ENCODE data around the gene NRXN3. TPM values are rescaled to one million over a fixed set of nuclear protein-coding genes. Genes with fewer than 3 reads are reported as not detected.

Gene NRXN3
- polyA plus RNA-seq, 1 of the 3 experiments (the other 2 are of a cell fraction): 1.6 TPM

DNA sequence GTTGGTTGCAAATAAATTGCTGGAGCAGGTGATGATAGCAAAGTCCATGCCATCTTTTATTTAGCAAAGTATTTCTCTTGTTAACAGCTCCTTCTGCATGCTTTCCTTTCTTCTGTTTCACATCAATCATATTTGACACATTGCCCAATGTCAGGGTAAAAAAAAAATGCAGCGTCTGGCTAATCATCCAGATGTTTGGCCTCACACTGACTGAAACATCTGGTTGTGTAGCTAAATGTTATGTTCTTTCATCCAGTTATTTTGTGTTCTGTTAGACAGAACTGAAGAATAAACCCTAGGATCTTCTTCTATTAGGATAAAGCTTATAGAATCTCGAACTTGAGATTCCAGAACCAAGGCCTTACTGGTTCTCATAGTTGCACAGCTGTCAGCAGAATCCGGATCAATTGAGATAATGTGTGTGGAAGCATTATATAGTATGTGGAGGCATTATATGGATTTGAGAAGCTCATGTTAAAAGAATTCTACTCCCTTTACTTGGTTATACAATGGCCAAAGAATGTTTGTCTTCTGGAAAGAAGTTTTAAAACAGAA is 1182.0 kb downstream of the NRXN3 start (continued):
- TF ChIP-seq ZBTB33 (IDR thresholded peaks at IDR 0.05; ENCODE audit: borderline replicate concordance, low read depth): no peak
- TF ChIP-seq ELF1 (IDR thresholded peaks at IDR 0.05): no peak
- no peak for TF ChIP-seq PBX3 (IDR thresholded peaks at IDR 0.05)

DNA sequence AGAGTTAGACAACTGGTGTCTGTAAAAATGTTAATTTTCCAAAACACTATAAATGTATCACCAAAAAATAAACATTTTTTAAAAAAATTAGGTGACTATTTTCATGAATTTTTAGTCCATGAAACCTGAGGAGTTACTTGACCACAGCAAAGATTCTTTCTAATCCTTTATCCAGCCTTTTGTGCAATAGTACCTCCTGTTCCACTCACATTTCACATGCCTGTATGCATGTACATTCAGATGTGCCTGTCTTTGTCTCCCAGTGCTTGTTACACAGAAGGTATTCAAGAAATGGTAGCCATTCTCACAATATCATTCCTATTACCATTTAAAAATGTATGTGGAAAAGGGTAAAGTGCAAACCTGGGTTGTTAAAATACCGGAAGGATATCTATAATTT is 1184.2 kb downstream of the NRXN3 start:
- WGBS (ENCODE audit: low lambda C conversion rate): 42% methylated on average over 1 of the region's 1 CpG

More for the DNA sequence above, 1184.2 kb downstream of the NRXN3 start:
- no peak overlapping the region for H3K9ac ChIP-seq
- no peaks in the 10 kb centered on the region for H3K27me3 ChIP-seq (ENCODE audit: insufficient read depth)
- H3K27ac ChIP-seq (ENCODE audit: low read depth in 2 of 2, low read length in 1 of 2): no peak overlapping the region
- H3F3A ChIP-seq (replicated peaks; ENCODE audit: insufficient read depth): no peaks in the 10 kb centered on the region
- no peaks in the 10 kb centered on the region for H3K9me3 ChIP-seq
- no peaks in the 10 kb centered on the region for H4K20me1 ChIP-seq (ENCODE audit: insufficient read depth)
- DNase-seq: no peak
- H2AFZ ChIP-seq (ENCODE audit: low read depth): no peak overlapping the region
- no peaks in the 10 kb centered on the region for H3K36me3 ChIP-seq (replicated peaks in 1 of 2; ENCODE audit: control insufficient read depth in 1 of 2, insufficient read depth in 2 of 2, low read length in 1 of 2)
- ChIA-PET POLR2A (no interaction called here), CTCF (no interaction called here)
- no peaks in the 10 kb centered on the region for H3K9me2 ChIP-seq
- no peak for TF ChIP-seq YY1 (IDR thresholded peaks at IDR 0.05; ENCODE audit: low read depth)
- TF ChIP-seq, protein P1, sequence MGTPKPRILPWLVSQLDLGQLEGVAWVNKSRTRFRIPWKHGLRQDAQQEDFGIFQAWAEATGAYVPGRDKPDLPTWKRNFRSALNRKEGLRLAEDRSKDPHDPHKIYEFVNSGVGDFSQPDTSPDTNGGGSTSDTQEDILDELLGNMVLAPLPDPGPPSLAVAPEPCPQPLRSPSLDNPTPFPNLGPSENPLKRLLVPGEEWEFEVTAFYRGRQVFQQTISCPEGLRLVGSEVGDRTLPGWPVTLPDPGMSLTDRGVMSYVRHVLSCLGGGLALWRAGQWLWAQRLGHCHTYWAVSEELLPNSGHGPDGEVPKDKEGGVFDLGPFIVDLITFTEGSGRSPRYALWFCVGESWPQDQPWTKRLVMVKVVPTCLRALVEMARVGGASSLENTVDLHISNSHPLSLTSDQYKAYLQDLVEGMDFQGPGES (IDR thresholded peaks at IDR 0.05; ENCODE audit: low read depth, low read length): no peak
- no peak for TF ChIP-seq RAD21 (IDR thresholded peaks at IDR 0.05; ENCODE audit: low read length)
- no peak for TF ChIP-seq NRF1 (IDR thresholded peaks at IDR 0.05; ENCODE audit: low read depth, low read length)
- no peak for TF ChIP-seq GATA2 (CRISPR knock-in tag; IDR thresholded peaks at IDR 0.05)
- no peak for TF ChIP-seq SMC3 (IDR thresholded peaks at IDR 0.05; ENCODE audit: low read depth, low read length)
- TF ChIP-seq FOXM1 (IDR thresholded peaks at IDR 0.05; ENCODE audit: low read depth): no peak
- no peak for TF ChIP-seq ZBTB33 (IDR thresholded peaks at IDR 0.05; ENCODE audit: borderline replicate concordance, low read depth)
- no peak for TF ChIP-seq CHD2 (IDR thresholded peaks at IDR 0.05; ENCODE audit: low read length, partially characterized antibody)
- no peaks in the 10 kb centered on the region for H3K79me2 ChIP-seq (ENCODE audit: insufficient read depth)
- no peak overlapping the region for H3K4me3 ChIP-seq (ENCODE audit: low read depth in 2 of 2, low read length in 1 of 2)
- H3K4me2 ChIP-seq: no peak overlapping the region
- no peaks in the 10 kb centered on the region for H3K4me1 ChIP-seq (ENCODE audit: control insufficient read depth in 1 of 2, insufficient read depth in 2 of 2, low read depth in 1 of 2, low read length in 1 of 2)

Data from SK-N-SH (cell line).